Superior temporal gyrus (tissue), 1 donor: Measurements from ENCODE around the gene SPDYA.

ENCODE experiments used
- DNase-seq: peaks from one replicate; pipeline ENCODE4 v3.0.0-alpha.2; 2016; ENCODE audit errors: extremely low spot score

SPDYA gene

GRCh38 chr2:28824870-28825269 lies 14.2 kb downstream of the SPDYA start:
- DNase-seq = no peak

- no peak for DNase-seq
Measured at GRCh38 chr2:28828382-28828781, 17.7 kb downstream of the SPDYA start.

- DNase-seq = no peak
Measured at GRCh38 chr2:28833740-28834470, 23.3 kb downstream of the SPDYA start.

- DNase-seq = no peak
Measured at GRCh38 chr2:28835781-28836180, 25.1 kb downstream of the SPDYA start.

- DNase-seq = no peak
Measured at GRCh38 chr2:28838971-28839370, 28.3 kb downstream of the SPDYA start.

GRCh38 chr2:28842042-28842441 lies 31.4 kb downstream of the SPDYA start:
- no peak for DNase-seq

GRCh38 chr2:28855193-28855592 lies 44.6 kb downstream of the SPDYA start:
- DNase-seq = no peak

- DNase-seq = no peak
Measured at GRCh38 chr2:28855977-28856376, 45.3 kb downstream of the SPDYA start.

GRCh38 chr2:28868611-28869010 lies 58.0 kb downstream of the SPDYA start:
- DNase-seq = no peak

GRCh38 chr2:28869494-28870145 lies 59.0 kb downstream of the SPDYA start:
- DNase-seq = no peak

- DNase-seq = peak; percentile 97
Measured at GRCh38 chr2:28870146-28870891, 59.7 kb downstream of the SPDYA start, which contains the start of gene TRMT61B. Gene TRMT61B, minus strand, starts transcription at chr2:28870309. Its CDS starts 32 bp downstream, at chr2:28870277.

GRCh38 chr2:28871620-28872019 lies 61.0 kb downstream of the SPDYA start:
- no peak for DNase-seq

- no peak for DNase-seq
Measured at GRCh38 chr2:28880193-28880592, 69.6 kb downstream of the SPDYA start.

GRCh38 chr2:28893488-28893887 lies 82.9 kb downstream of the SPDYA start:
- DNase-seq = no peak

- peak; percentile 97 for DNase-seq
Measured at GRCh38 chr2:28894470-28895188, 84.0 kb downstream of the SPDYA start, which contains the start of gene WDR43. Gene WDR43, plus strand, starts transcription at chr2:28894667. Its CDS starts 32 bp downstream, at chr2:28894699.

GRCh38 chr2:28895189-28895893 lies 84.7 kb downstream of the SPDYA start:
- no peak for DNase-seq

- no peak for DNase-seq
Measured at GRCh38 chr2:28896906-28897305, 86.3 kb downstream of the SPDYA start.

- DNase-seq = no peak
Measured at GRCh38 chr2:28898048-28898447, 87.4 kb downstream of the SPDYA start.
